Upper lobe of left lung (tissue), 4 donors: Measurements from ENCODE around the gene C1orf198.

Source experiments
- EP300 ChIP-seq, 4 donors: sonication (generic); formaldehyde crosslinking; IDR thresholded peaks; one replicate each; pipeline ENCODE4 v1.5.1; 2017; ENCODE audit warnings: antibody characterized with exemption in 4 of 4, control low read depth in 2 of 4
- POLR2A ChIP-seq, 4 donors: fragments of 450-650 bp; IDR thresholded peaks; one replicate each; pipeline ENCODE4 v1.5.1; 2016 to 2017; ENCODE audit warnings: antibody characterized with exemption in 4 of 4, mild to moderate bottlenecking in 2 of 4
- POLR2AphosphoS5 ChIP-seq, 2 donors: sonication (generic); formaldehyde crosslinking; IDR thresholded peaks; one replicate each; pipeline ENCODE4 v1.5.1; 2017; ENCODE audit warnings: antibody characterized with exemption in 2 of 2
- TF ChIP-seq, protein P1 (sequence below), 6 experiments: fragments of 450-650 bp in 4 of 6; fragments of 200-600 bp in 2 of 6; sonication (generic) in 2 of 6; IDR thresholded peaks; one replicate each; pipeline ENCODE4 v1.5.1; 2016 to 2019; ENCODE audit warnings: antibody characterized with exemption in 6 of 6

DNA sequence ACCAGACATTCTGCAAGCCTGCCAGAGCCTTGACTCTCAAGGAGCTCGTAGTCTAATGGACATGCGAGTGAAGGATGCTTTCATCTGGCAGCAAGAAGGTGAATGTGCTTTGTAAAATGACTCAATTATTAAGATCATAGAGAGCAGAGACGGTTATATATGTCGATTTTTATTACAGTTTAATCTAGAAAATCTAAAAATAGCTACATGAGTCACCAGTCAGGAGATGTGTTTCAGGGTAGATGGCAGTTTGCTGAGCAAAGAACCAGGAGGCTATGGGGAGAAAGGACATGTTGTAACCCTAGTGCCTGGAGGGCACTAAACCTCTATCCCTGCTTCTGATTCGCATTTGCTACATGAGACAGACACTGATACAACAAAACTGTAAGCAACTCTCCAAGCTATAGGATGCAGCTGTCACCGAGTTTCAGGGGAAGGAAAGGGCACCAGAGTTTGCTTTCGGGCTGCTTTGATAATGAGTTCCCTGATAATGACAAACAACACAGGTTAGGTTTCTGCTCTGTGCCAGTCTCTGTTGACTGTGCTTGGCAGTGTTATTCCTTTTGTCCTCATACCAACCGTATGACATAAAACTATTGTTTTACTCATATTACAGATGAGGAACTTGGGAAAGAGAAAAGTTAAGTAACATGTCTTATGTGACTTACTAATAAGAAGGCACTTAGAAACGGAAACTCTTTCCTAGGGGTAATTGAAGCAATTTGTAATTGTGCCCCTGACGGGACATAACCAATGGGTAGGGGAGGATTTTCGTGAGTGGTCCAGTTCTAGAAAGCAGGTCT is 43.2 kb downstream of the C1orf198 start:
- TF ChIP-seq, protein P1, sequence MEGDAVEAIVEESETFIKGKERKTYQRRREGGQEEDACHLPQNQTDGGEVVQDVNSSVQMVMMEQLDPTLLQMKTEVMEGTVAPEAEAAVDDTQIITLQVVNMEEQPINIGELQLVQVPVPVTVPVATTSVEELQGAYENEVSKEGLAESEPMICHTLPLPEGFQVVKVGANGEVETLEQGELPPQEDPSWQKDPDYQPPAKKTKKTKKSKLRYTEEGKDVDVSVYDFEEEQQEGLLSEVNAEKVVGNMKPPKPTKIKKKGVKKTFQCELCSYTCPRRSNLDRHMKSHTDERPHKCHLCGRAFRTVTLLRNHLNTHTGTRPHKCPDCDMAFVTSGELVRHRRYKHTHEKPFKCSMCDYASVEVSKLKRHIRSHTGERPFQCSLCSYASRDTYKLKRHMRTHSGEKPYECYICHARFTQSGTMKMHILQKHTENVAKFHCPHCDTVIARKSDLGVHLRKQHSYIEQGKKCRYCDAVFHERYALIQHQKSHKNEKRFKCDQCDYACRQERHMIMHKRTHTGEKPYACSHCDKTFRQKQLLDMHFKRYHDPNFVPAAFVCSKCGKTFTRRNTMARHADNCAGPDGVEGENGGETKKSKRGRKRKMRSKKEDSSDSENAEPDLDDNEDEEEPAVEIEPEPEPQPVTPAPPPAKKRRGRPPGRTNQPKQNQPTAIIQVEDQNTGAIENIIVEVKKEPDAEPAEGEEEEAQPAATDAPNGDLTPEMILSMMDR (IDR thresholded peaks at IDR 0.05): no peak
- TF ChIP-seq POLR2A (IDR thresholded peaks at IDR 0.05) (no peak), EP300 (IDR thresholded peaks at IDR 0.05) (no peak), POLR2AphosphoS5 (IDR thresholded peaks at IDR 0.05) (peak in 1 of 2 donors; percentile 16)
